NCI-H2171 (cell line): ENCODE results near the gene CDC42BPA.
"Not testable (repeated sequence)": the region's sequence is repeated elsewhere in the genome, so short reads cannot be mapped to it uniquely, and the experiment has no call there.

Source experiments
- DNase-seq: peaks from one replicate; lab custom pipeline; 2025; lab: John Stamatoyannopoulos, UW

CDC42BPA gene

DNA sequence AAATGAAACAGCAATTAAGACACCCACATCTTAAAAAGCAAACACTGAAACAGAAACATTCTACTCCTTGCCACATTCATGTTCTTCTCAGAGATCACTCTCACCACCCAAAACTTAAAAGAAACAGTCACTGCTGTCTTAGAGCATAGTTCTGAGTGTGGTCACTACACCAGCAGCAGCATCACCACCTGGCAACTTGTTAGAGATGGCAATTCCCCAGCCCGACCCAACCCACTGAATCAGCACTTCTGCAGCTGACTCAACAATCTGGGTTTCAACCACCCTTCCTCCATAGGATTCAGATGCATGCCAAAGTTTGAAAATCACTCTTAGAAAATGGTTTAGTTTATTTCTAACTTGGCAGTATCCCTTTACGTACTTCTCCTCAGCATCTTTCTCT, 126.1 kb downstream of the CDC42BPA start:
- no peak for DNase-seq

DNA sequence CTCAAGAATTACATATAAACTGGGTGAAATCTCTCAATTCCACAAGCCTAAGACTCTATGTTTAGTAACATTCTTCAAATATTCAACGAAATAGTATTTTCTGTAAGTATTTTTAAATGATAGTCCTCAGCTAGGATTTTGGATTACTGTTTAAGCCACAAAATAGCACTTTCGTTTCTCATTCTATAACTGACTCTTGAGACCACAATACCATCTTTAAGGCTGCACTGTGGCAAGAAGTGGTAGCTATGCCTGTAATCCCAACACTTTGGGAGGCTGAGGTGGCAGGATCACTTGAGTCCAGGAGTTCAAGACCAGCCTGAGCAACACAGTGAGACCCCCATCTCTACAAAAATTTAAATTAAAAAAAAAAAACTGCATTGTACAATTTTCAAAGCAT, 126.7 kb downstream of the CDC42BPA start:
- DNase-seq, result no peak

DNA sequence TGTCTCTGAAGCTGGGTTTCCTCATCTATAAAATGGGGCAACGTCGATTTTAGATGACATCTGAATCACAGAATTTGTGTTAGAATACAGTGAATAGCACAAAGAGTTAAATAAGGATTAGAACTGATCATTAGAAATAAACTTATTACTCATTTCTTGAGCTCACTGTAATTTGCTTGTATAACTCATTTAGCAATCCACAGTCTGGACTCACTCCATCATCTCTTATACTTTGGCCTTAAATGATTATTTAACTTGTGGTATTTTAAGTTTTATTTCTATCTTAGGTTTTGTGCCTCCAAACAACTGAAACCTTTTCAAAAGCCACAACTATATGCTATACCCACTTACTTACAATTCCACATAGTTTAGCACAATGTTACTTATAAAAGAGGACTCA, 128.0 kb downstream of the CDC42BPA start:
- DNase-seq, result no peak

DNA sequence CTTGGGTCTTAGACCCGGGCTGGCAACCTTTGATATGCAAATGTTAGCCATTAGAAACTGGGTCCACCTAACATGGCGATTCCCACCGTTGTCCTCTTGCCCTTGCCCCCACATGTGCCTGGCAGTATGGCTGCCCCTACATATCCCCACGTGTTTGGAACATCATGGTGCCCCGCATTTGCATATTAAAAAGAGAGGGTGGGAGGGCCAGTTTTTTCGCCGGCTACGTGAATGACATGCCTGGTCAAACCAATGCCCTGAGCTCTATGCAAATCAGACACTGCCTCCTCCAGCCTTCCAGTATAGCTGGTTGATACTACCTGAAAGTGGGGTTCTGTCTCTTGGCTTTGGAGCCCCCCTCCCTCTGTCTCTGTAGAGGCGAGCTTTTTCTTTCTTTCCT, 133.0 kb downstream of the CDC42BPA start:
- DNase-seq, result no peak

DNA sequence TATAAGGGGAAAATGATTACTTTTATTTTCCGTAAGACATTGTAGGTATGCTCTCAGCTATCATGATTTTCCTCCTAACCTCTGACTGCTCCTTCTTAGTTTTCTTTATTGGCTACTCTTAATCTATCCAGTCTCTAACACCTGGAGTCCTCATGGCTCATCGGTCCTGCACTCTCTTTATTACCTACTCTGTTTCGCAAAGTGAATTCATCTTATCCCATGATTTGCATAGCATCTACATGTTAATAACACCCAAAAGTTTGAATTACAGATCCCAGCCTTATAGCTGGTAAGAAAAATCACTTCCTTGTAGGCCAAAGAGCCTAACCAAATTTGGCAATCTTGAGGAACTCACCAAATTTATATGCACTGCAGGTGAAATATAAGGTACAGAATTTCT, 136.3 kb downstream of the CDC42BPA start:
- DNase-seq, result no peak

DNA sequence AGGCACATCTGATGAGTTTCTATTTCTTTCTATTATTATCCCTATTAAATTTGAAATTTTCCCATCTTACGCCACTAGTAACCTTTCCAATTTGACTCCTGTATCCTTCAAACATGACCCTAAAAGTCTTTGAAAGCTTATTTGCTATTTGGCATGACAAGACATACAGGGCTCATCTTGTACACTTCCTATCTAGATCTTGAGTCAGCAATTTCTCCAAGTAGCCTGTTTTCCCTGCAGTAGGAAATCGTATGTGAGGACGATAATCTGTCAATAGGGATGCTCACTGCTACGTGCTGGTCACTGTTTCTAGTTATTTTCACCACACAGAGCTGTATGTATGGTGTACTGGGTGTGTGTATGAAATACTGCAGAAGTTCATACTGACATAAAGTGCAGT, 142.7 kb downstream of the CDC42BPA start:
- no peak for DNase-seq

DNA sequence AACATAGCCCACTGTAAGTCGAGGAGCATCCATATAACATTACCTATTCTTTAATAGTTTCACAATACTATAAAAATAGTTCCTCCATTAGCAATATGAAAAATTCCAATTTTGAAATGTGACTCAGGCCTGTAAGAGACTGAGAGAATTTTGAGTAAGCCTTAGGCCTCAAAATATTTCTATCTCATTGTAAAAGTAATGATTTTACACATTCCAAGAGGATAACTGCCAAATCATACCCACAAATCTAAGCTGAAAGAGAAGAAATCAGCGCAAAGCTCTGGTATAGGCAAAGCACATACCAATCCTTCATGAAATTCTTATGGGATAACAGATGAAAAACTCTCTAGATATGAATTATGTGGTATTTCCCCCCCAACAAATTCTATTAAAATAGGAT, 144.1 kb downstream of the CDC42BPA start:
- DNase-seq, result no peak

DNA sequence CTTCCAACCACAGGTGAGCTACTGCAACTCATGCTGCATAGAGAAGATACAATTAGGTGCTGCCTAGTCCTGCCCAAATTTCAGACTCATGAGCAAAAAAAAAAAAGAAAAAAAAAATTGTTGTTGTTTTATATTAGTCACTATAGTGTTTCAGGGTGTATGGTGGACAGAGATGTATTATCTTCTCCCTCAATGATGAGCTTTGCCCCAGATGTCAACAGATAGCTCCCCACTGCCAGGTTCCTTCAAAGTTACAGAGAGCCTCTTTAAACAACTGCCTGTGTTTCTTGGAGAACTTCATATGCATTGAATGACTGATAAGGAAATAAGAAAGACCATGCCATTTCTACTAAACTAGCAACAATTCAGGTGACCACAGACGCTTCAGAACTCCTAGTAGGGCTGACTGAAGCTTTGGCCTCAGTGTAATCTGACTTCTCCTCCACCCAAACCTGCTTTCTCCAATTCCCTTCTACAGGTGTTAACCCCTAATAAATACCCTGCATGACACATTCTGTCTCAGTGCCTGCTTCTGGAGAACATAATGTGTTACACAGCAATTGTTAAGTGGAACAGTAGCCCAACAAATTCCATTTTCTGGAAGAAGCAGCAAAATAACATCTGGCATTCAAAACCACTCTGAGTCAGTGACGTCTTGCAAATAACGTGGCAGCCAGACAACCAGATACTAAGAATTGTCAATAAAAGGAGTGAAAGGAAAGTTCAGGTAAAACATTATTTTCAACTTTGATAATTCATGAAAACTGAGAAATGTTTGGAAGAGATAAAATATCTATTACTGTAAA, 147.7 kb downstream of the CDC42BPA start:
- DNase-seq, result no peak

DNA sequence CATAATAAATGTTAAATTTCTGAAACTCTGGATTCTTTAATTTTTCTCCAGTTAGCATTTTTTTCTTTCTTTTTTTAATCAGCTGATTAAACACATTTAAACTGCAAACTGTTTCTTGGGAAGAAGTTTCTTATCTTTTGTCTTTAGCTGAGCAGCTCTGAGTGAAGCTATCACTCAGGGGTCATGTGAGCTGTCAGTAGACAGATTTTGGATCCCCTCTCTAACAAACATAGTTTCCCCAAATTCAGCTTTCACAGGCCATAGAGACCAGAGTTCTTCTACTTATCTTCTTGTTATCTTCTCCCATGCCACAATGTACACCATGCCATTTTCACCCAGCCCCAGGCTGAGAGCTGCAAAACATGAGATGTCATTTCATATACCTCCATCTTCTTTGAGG, 148.9 kb downstream of the CDC42BPA start:
- no peak for DNase-seq

DNA sequence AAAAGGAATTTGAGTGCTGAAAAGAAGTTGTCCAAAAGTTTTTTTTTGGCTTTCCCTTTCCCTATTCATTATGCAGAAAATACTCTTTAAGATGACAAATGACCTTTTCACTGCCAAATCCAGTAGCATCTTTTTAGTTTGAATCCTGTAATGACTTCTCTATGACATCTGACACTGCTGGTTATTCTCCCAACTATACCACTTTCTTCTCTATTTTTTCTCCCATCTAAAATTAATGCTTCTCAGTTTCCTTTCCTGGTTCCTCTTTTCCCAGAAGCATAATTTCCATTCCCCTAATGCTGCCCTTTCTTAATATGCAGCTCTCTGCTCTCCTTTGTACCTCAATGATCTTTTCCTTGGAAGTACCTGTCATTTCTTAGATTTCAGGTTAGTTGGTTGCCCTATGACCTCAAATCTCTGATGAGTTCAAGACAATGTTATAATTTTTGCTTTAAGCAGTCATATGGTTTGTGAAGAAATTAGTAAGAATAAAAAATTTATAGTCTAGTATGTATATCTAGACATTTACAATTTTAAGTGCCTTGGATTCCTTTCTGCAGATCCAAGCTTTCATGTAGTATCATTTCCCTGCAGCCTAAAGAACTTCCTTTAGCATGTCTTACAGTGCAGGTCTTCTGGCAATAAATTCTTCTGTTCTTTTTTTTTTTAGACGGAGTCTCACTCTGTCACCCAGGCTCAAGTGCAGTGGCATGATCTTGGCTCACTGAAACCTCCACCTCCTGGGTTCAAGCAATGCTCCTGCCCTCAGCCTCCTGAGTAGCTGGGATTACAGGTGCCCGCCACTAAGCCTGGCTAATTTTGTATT, 150.8 kb downstream of the CDC42BPA start:
- DNase-seq, result no peak

DNA sequence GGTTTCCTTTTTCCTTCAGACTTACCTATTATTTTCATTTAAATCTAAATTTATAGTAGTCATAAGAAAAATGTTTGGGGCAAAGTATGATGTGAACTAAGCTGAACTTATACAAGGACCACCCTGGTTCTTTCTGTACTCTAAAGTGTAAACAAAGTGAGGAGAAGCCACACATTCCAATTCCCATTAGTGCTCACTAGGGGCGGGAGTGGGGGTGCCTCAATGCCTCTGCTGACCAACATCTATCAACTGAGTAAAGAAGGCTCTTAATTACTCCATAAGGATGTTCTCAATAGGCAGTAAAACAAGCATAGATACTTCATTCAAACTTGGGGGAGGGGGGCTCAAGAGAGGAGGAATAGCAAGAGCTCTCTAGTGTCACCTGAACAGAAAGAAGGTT, 151.7 kb downstream of the CDC42BPA start:
- DNase-seq, result no peak

DNA sequence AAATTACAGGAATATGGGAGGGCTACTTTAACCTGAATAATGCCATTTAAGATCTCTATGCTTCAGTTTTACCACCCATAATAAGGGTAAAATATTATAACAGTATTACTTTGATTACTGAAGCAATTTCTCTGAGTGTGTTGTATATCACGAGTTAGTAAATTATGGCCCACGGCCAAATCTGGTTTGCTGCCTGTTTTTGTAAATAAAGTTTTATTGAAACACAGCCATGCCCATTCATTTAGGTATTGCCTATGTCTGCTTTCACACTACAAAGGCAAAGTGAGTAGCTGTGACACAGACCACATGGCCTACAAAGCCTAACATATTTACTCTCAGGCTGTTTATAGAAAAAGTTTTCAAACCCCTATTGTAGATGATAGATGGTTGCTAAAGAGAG, 156.8 kb downstream of the CDC42BPA start:
- DNase-seq, result no peak

DNA sequence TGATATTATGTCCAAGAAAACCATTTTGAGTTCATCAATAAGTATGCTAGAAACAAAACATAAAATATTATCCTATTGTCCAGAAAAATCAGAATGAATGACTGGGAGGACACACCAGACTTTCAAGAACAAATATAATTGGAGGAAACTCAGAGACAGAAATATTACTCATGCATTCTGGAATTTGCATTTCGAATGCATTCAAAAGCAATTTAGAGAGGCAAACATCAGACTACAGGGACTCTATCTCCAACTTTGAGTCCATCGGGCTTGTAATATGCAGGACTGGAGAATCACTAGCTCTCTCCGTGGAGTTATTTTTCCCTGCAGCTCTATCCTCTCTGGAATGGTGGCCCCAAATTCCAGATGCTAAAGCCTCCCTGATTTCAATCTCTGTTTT, 161.8 kb downstream of the CDC42BPA start:
- DNase-seq, result no peak

DNA sequence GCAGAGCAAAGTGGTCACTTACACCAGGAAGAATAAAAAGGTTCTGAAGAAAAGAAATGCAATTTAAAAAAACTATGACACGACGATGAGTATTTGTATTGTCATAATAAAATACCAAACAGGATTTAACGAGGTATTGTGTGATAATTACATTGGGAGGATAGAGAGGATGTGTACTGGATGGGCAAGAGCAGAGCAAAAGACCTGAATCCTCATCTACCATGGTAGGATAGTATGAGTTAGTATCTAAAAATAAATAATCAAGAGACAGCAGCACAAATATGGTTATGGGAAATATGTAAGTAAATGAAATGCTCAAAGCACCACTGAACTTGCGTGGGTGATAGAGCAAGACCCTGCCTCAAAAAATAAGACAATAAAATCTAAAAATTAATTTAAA, 162.6 kb downstream of the CDC42BPA start:
- no peak for DNase-seq

DNA sequence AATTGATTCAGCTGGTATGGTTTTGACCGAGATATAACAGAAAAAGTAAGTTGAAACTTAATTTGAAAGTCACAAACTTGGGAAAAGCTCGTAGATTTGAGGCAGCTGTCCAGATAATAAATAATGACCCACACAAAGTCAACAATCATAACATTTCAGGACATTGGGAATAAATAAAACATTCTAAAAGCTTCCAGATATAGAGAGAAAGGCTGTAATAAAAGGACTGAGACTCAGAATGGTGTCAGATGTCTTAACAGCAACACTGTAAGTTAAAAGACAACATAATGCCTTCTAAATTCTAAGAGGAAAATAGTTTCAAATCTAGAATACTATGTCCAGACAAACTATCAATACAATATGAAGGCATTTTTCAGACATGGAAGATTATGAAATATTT, 163.3 kb downstream of the CDC42BPA start:
- DNase-seq, result no peak

DNA sequence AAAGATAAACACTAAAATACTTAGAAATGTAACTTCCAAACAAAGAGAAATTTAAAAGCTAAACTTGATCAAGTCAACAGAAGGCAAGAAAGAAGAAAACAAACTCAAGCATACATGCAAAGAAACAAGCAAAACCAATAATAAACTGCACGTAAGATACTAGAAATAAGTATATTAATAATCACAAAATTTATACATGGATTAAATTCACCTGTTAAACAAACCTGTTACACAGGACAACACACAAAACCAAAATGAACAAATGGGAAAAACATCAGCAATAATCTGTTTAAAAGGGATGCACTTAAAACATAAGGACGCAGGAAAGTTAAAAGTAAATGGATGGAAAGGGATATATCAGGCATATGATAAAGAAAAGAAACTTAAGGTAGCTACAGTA, 165.8 kb downstream of the CDC42BPA start:
- no peak for DNase-seq

DNA sequence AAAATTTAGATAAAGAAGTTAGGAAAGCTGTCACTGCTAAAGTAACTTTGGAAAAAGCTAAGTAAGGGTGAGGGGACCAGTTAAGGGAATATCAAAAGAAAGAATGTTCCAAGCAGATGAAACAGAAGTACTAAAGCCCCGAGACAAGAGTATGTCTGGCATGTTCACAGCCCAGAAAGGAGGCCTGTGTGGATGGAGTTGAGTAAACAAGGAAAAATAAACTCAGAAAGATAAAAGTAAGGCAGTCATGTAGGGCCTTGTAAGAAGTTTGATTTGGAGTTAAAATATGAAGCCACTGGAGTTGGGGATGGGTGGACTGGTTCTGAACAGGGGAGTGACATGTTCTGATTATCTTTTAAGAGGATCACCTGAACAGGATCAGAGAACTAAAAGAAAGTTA, 177.9 kb downstream of the CDC42BPA start:
- DNase-seq, result no peak

DNA sequence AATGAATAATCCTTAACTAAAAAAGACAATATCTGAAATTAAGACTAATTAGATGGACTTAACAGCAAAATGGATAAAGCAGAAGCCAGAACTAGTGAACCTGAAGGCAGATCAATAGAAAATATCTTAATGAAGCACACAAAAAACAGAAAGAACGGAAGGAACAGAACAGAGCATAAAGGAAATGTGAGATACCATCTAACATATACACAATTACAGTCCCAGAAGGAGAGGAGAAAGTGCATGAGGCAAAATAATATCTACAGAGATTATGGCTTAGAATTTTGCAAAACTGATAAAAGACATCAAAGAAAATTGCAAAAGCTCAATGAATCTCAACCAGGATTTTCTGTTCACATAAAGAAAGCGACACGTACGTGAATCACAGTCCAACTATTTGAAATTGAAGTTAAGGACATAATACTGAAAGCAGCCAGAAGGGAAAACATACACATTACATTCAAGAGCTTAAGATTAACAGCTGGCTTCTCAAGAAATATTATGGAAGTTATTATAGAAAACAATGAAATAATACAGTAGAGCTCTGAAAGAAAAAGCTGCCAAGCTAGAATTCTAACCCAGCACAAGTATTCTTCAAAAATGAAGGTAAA, 182.0 kb downstream of the CDC42BPA start:
- DNase-seq, result no peak

DNA sequence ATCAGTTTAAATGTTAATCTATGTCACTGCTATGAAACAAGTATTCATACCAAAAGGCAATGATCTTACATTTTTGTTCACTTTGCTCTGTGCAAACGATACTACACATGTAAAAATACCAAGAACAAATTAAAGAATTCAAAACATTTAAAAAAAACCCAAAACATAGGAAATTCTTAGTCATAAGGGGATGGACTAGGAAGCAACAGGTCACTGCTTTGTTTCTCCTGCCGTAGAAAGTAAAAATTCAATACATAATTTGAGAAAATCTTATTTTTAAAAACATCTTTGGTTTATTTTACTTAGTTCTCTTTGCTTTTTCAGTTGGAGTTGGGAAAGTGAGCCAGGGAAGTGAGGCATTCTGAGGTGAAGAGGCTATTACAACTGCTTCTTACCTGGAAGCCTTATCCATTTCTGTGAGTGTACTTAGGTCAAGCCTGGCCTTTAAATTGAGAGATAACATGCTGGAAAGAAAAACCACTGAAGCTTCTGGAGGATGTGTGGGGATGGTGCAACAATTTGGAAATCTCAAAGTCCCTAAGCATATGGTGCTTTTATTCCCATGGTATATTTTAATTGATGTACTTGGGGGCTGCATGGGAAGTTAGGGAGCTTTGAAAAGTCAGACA, 183.5 kb downstream of the CDC42BPA start:
- DNase-seq, result no peak

DNA sequence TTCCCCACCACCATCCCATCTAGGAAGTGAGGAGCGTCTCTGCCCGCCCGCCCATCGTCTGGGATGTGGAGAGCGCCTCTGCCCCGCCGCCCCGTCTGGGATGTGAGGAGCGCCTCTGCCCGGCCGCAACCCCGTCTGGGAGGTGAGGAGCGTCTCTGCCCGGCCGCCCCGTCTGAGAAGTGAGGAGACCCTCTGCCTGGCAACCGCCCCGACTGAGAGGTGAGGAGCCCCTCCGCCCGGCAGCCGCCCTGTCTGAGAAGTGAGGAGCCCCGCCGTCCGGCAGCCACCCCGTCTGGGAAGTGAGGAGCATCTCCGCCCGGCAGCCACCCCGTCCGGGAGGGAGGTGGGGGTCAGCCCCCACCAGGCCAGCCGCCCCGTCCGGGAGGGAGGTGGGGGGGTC, 185.6 kb downstream of the CDC42BPA start:
- DNase-seq, result not testable (repeated sequence)

DNA sequence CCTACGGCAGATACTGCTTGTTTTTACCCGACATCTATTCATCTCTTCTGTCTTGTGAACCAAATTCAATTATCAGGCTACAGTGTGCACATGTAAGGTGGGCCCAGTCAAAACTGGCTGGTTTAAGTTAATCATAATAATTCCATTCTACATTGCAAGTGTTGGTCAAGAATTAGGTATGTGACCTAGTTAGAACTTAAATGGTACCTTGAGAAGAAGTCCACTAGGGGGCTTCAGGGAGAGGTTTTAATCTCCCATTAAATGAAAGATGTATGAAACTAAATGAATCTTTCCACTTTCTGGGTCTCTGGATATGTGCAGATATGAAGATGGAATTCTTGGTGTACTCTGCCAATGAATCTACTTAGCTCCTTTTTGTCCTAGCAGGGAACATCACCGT, 187.1 kb downstream of the CDC42BPA start:
- DNase-seq, result no peak

DNA sequence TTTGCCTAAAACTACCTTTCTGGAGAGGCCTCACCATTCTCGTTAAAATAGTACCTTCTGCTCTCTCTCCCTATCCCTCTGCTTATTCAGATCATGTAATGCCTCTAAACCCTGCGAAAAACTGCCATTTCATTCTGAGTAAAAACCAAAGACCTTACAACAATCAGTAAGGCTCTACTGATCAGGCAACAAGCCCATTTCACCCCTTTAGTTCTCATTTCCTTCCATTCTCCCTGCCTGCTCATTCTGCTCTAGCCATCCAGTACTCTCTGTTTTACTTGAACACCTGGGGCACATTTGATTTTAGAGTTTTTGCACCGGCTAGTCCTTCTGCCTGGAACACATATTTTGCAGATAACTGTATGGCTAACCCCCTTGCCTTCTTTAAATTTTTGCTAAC, 190.4 kb downstream of the CDC42BPA start:
- DNase-seq, result no peak
